ENCODE results near the gene ZBTB17.

GRCh38 chr1:15993666-15994065, 17.8 kb upstream of the ZBTB17 start:
- no peak for TF ChIP-seq CTCF (conservative IDR thresholded peaks at IDR 0.05; ENCODE audit: low read depth, low read length)
- TF ChIP-seq EZH2phosphoT487 (IDR thresholded peaks at IDR 0.05; ENCODE audit: borderline replicate concordance, low read length) = no peak
- TF ChIP-seq EZH2 (IDR thresholded peaks at IDR 0.05; ENCODE audit: low read length, unreplicated experiment) = no peak

Measured in PC-3 (cell line).